ENCODE data around the gene NCEH1. TPM values are rescaled to one million over a fixed set of nuclear protein-coding genes. Genes with fewer than 3 reads are reported as not detected.
A peak's percentile ranks its signal among the peaks of the same experiment; 100 is the strongest.

Gene NCEH1
- total and polyA plus RNA-seq, 9 of the 15 experiments (the other 6 are each of a cell fraction or from before 2014, with no cell fraction given), result 1.3 to 5.0 (median 2.8) TPM

DNA sequence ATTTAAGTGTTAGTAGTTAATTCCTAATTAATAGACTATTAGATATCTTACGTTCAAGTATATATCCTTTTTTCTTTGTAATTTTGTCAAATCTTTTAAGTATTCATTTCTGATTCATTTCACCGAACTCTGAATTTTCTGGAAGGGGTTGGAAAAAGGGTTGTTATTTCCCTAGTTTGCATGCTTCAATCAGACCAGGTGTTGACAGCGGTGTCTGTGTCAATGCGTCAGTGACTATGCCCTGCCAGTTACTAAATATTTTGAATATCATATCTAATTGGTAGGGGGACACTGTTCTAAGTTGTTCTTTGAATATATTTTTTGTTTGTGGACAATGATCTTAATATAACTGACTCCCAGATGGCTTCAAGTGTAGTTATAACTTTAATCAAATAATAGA lies 124.9 kb downstream of the NCEH1 start (continued):
- TF ChIP-seq PBX2 (CRISPR knock-in tag; IDR thresholded peaks at IDR 0.05; ENCODE audit: low read depth) (no peak), PBX2 (tag; conservative IDR thresholded peaks at IDR 0.05; ENCODE audit: low read depth) (peak; percentile 44; the same call in 1 of the 2 replicates), TCF3 (CRISPR knock-in tag; IDR thresholded peaks at IDR 0.05) (no peak)

GRCh38 chr3:172582712-172583111 lies 128.2 kb downstream of the NCEH1 start:
- FAIRE-seq, result no peak
- Histone ChIP-seq H3K79me2 (ENCODE audit: control insufficient read depth, insufficient read depth, low read length) (no peaks in the 10 kb centered on the region), H3K9me1 (ENCODE audit: control insufficient read depth, insufficient read depth, low read length) (no peaks in the 10 kb centered on the region), H3K9ac (ENCODE audit: insufficient read depth in 1 of 2, low read depth in 2 of 2, low read length in 2 of 2) (no peak overlapping the region), H3K9me3 (replicated peaks; ENCODE audit: control insufficient read depth, insufficient read depth, low read depth, low read length) (no peaks in the 10 kb centered on the region), H3K4me1 (replicated peaks in 1 of 2; ENCODE audit: control insufficient read depth in 2 of 2, insufficient read depth in 2 of 2, low read length in 2 of 2) (no peaks in the 10 kb centered on the region; a peak in 1 of 5 replicates), H3K4me3 (no peak overlapping the region), H3K27me3 (ENCODE audit: control insufficient read depth in 2 of 2, insufficient read depth in 2 of 2, low read length in 2 of 2) (no peaks in the 10 kb centered on the region), H3K27ac (ENCODE audit: extremely low read depth, low read depth, low read length) (no peak overlapping the region), H4K20me1 (replicated peaks; ENCODE audit: control insufficient read depth, insufficient read depth, low read length) (no peaks in the 10 kb centered on the region), H2AFZ (ENCODE audit: low read depth, low read length) (no peak overlapping the region), H3K36me3 (ENCODE audit: control insufficient read depth, insufficient read depth, low read length) (no peaks in the 10 kb centered on the region), H3K4me2 (ENCODE audit: insufficient read depth, low read length) (no peak overlapping the region)
- BruUV-seq (replicated peaks), result no TSS peak
- intact Hi-C loops (cut with micrococcal nuclease), result no loop called here
- DNase-seq (ENCODE audit: extremely low read depth in 1 of 4, low spot score in 3 of 4), result no peak
- ChIA-PET CTCF (ENCODE audit: low intra/inter-chr PET ratio) (no interaction called here), POLR2A (no interaction called here)
- 13% methylated on average over 1 of the region's 1 CpG for WGBS (ENCODE audit: insufficient coverage, low coverage, missing lambda C conversion rate)
- in situ Hi-C loops (cut with MboI), result no loop called here
- ATAC-seq, result no peak
- TF ChIP-seq CXXC5 (CRISPR knock-in tag; IDR thresholded peaks at IDR 0.05) (no peak), ZNF668 (CRISPR knock-in tag; IDR thresholded peaks at IDR 0.05) (no peak), E2F8 (IDR thresholded peaks at IDR 0.05; ENCODE audit: low read depth, partially characterized antibody) (no peak), U2AF2 (optimal IDR thresholded peaks at IDR 0.05; ENCODE audit: low read depth, low read length) (no peak), GABPB1 (CRISPR knock-in tag; IDR thresholded peaks at IDR 0.05) (no peak), ELK1 (CRISPR knock-in tag; IDR thresholded peaks at IDR 0.05) (no peak), TFAP4 (CRISPR knock-in tag; IDR thresholded peaks at IDR 0.05; ENCODE audit: borderline replicate concordance) (no peak), SIRT6 (IDR thresholded peaks at IDR 0.05; ENCODE audit: low read depth, low read length) (no peak), RBM34 (IDR thresholded peaks at IDR 0.05; ENCODE audit: borderline replicate concordance, insufficient read depth, low read length) (no peak)
- TF ChIP-seq, protein P1, sequence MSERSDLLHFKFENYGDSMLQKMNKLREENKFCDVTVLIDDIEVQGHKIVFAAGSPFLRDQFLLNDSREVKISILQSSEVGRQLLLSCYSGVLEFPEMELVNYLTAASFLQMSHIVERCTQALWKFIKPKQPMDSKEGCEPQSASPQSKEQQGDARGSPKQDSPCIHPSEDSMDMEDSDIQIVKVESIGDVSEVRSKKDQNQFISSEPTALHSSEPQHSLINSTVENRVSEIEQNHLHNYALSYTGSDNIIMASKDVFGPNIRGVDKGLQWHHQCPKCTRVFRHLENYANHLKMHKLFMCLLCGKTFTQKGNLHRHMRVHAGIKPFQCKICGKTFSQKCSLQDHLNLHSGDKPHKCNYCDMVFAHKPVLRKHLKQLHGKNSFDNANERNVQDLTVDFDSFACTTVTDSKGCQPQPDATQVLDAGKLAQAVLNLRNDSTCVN (CRISPR knock-in tag; IDR thresholded peaks at IDR 0.05), result no peak
